HUDEP-2 (cell line): Measurements from ENCODE around the gene CDK9.
"Not testable (repeated sequence)": the region's sequence is repeated elsewhere in the genome, so short reads cannot be mapped to it uniquely, and the experiment has no call there.

Source experiments
- DNase-seq, 76 experiments: peaks; one replicate each; lab custom pipeline; 2025; ENCODE audit not compliant: unreplicated experiment in 76 of 76; lab: John Stamatoyannopoulos, UW

The CDK9 gene

DNA sequence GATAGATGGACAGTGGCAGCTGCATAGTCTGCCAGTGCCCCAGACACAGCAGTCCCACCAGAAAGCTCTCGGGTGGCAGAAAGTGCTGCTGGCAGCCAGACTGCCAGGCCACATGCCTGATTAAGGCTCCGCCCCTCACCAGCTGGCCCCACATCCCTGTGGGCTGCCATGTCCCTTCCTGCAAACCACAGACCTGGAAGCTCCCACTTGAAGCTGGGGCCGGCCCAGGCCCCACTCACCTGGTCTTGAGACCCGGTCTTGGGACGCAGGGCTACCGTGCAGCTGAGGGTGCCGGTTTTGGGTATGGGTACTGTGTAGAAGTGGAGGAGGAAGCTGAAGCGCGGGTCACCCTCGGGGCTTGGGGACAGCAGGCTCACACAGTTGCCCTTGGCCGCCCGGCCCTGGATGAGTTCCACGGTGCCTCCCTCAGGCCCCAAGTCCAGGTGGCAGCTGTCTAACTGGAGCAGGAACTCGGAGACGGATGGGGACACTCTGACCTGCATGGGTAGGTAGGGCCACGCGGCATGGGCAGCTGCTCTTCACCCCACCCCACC, 32.1 kb downstream of the CDK9 start:
- DNase-seq: no peak

DNA sequence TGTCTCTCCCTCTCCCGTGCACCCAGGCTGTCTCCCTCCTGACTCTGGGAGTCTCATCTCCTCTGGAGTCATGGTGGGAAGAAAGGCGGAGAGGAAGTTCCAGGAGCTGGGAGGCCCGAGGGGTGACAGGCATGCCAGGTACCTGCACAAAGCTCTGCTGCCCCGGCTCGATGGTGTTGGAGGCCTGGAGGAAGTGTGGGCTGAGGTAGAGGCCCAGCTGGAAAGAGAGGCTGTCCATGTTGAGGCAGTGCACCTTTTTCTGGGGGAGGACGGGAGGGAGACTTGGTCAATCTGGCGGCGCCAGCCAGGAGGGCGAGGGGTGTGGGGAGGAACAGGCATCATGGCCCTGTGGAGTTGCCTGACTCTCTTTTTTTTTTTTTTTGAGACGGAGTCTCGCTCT, 32.7 kb downstream of the CDK9 start:
- DNase-seq: no peak

DNA sequence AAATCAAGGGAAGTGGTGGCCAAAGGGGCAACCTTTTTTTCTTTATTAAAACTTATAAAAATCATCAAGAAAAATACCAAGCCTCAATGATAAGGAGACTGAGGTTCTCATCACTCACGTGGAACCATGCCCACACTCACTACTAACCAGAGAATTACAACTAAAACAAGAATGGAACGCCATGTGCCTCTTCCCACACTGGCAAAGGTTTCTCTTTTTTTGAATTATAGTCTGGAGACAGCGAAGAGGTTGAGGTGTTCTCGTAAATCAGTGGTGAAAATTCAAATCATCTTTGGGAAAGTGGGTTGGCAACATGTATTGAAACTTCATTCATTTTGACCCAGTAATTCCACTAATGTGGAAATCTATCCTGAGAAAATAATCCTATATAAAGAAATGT, 36.3 kb downstream of the CDK9 start:
- no peak for DNase-seq

DNA sequence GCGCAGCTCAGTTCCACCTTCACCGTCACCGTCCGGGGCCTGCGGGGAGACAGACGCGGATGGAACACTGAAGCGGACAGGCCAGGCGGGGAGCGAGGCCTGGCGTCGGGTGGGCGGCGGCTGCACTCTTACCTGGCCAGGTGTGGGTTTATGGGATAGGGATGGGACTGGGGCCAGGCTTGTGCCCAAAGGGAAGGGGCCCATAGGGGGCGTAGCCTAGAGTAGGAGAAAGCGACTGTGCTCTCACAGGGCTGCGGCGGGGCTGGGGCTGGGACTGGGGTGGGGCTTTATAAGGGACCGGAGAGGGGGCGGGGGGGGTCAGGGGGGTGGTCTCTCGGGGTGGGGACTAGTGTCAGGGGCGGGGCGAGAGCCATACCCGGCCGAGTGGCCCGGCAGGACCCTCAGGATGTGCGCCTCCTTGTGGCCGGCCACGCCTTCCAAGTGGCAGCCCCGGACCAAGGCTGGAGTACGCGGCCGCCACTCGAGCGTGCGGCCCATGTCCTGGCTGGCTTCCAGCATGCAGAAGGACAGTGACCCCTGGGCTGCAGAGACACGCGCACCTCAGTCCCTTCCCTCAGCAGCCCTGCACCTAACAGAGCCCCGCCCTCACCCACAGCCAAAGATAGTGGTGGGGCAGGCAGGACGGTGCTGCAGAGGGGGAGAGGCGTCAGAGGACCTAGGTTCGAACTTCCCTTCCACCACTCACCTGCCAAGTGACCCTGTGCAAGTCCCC, 39.7 kb downstream of the CDK9 start:
- no peak for DNase-seq

DNA sequence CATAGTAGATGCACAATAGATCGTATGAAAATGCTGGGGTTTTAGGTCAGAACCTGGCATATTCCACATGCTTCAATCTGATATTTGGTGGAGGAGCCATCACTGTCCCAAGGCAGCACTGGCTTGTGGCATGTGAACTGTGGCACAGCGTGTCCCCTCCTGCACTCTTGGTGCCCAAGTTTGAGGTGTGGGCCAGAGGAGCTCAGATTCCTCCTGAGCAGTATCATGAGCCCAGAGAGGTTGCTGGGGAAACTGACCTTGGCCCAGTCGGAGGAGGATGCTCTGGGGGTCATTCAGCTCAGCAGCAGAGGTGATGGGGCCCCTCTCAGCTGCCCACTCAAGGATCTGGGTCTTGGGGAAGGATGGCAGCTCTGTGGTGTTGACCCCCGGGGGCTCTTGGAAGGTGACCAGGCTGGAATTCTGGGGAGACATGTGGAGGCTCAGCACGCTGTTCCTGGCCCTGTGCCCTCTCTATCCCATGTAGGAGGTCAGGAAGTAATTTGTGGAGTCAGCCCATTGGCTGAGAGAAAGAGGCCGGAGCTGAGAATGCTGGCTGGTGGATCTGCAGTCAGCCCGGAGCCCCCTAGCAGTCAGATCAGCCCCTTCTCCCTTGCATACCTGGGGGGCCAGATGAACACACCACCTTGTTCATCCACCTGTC, 40.5 kb downstream of the CDK9 start:
- no peak for DNase-seq

DNA sequence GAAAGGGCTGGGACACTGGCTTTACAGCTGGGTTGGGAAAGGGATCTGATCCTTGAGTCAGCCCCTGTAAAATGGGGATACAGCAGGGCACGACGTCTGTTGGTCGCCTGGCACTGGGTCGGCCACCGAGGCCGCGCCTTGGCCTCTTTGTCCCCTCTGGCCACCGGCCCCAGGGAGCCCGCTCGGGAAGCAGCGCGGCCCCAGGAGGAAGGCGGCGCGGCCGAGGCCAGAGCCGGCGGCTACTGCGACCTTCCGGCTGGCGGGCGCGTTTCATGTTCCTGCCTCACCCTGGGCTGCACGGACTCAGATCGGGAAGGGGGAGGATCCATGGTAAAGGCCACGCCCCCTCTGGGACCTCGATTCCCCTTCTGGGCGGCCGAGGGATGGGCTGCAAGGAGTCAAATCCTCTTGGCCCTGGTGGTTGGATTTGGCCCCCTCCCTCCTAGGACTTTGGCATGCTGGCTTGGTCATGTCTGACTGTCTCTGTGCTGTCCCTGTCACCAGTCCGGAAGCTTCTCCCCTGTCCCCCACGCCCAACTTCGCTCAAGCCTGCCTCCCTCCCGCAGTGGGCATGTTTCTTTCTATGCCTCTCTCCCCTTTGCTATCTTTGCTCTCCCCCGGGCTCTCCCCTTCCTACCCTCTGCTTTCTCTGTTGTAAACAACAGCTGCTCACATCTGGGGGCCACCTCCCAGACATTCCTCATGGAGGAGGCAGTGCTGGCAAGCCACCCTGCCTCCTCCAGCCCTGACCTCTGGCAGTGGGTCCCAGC, 42.6 kb downstream of the CDK9 start:
- DNase-seq: no peak

DNA sequence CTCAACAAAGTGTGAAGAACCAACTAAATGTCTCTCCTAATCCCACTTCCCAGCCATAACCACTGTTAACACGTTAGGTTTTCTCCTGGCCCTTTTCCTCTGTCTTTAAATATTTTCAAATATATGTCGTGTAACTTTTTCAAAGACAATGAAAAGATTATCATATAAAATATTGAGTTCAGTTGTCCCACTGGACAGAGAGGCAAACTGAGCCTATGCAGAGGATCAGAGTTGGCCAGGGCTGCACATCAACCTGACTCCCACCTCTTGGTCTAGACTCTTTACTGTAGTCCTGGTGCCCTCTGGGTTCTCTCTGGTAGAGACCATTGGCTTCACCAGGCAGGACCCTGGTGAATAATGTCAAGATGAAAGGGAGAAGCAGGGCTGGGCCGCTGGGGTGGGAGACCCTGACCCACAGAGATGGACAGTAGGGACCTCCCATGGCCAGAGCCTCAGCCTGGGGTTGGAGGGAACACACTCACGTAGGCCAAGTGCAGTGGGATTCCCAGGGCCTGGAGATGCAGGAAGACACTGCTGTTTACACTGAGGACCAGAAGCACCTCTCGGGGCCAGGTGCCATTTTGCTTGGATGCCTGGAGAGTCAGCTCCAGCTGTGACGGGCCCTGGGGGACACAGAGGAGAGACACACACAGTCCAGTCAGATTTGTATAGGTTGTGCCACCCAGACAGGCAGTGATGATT, 43.5 kb downstream of the CDK9 start:
- DNase-seq: no peak

DNA sequence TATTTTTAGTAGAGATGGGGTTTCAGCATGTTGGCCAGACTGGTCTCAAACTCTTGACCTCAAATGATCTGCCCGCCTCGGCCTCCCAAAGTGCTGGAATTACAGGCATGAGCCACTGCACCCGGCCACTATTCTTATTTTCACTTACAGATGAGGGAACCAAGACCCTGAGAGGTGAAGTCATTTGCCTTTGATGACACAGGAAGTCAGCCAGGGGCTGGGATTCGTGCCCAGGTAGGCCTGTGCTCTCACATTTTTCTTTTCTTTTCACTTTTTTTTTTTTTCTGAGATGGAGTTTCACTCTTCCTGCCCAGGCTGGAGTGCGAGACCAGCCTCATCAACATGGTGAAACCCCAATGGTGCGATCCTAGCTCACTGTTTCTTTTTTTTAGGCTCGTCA, 46.4 kb downstream of the CDK9 start:
- DNase-seq: no peak

DNA sequence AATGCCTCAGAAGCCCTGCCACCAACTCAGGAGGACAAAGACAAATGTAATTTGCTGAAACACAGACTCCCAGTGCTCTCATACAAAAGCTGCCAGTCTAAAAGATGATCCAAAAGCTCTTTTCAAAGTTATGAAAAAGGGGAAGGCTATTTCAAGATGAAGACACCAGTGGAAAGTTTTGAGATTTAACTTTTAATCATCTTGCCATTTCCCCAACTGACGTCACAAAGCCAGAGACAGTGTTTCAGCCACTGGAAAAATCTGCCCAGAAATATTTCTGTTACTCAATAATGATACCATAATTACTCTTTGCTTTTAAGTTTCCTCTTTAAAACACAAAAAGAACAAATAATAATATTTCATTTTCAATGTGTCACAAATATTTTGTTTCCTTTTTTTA, 47.7 kb downstream of the CDK9 start:
- no peak for DNase-seq

DNA sequence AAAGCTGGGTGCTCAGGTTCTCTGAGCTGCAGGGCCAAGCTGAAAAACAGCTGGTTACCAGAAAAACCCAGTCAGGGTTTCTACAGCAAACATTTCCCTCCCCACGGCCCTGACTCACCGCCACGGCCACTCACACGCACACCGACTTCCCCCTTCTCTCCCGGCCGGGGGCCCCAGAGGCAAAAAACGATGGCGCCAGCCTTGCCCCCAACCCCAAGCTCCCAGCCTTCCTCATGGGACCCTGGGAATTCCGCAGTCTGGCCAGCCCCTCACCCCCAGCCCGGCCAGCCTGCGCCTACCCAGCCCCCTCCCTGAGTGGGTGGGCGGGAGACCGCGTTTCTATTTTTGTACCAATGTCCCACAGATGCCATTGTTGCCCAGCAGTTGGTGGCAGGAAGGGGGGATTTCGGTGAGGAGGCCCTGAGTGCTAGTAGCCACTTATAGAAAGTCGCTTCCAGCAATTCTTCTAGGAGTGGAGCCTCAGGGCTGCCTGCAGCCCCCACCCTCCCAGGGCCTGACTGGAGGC, 50.2 kb downstream of the CDK9 start:
- DNase-seq: no peak

DNA sequence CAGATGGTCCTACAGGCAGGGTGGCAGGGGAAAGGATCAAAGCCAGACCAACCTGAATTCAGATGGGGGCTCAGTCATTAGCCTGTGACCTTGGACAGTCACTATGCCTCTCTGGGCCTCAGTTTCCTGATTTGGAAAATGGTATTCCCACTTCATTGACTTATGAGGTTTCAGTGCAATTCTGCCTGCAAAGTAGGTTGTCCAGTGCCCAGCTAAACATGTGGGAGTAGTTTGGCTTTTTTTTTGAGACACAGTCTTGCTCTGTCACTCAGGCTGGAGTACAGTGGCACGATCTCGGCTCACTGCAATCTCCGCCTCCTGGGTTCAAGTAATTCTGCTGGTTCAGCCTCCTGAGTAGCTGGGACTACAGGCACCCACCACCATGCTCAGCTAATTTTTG, 50.7 kb downstream of the CDK9 start:
- not testable (repeated sequence) for DNase-seq

DNA sequence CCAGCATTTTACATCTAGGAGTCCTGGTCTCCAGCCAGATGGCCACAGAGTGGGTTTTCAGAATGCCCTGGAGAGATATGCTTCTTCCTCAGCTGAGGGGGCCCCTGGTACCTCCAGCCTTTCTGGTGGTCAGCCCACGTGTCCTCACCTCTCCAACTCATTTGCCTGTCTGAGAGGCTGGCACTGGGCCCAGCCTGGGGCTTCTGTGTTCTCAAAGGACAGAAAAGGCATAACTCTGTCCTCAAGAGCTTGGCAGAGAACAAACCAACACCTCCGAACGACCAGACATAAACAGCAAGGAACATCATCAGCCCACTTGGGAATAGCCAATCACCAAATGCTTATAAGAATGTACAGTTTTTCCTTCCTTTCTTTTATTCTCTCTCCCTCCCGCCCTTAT, 51.5 kb downstream of the CDK9 start:
- no peak for DNase-seq

DNA sequence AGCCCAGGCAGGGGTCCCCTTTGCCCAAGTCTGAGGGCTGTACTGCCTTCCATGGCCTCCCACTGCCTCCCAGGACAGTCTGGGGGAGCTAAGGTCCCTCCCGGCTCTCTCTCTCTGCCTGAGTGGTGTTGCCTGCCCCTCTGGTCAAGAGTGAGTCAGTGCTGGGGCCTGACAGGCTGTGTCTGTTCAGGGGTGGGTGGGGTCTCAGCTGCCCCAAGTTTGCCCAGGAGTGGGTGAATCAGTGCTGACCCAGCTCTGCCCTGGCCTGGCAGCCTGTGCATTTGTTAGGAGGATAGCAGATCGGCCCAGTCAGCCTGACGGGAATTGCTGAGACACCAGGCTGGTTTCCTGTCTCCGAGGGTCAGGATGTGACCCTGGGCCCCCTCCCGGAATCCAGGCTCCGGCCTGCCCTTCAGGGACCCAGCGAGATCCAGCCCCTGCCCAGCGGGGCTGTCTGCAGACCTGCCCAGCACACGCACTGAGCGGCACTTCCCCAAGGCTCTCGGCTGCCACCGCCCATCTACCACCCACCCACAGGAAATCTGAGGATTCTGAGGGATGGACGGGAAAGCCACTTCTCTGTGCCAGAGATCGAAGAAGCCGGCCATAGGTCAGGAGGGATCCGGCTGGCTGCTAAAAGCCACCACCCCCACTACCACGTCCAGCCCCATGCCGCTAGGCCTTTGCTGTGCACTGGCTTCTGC, 52.7 kb downstream of the CDK9 start:
- no peak for DNase-seq
